NCI-H510A (cell line): Measurements from ENCODE around the gene DTNA.

ENCODE experiments used
- DNase-seq: peaks from one replicate; lab custom pipeline; 2025; lab: John Stamatoyannopoulos, UW

The DTNA gene

GRCh38 chr18:34936772-34937171 lies 226.7 kb downstream of the DTNA start:
- DNase-seq: no peak

- no peak for DNase-seq
These were observed 228.0 kb downstream of the DTNA start for GRCh38 chr18:34938090-34938489.
